Fibroblast of the aortic adventitia (primary cell): ENCODE data around the gene TP73. TPM values are rescaled to one million over a fixed set of nuclear protein-coding genes. Genes with fewer than 3 reads are reported as not detected.

Source experiments
- DNase-seq: peaks from one replicate; pipeline ENCODE4 v3.0.0-alpha.2; 2010; ENCODE audit warnings: low read depth
- H3K4me3 ChIP-seq: 2 replicates; pipeline ENCODE4 v1.5.1; 2011; ENCODE audit warnings: low read depth, mild to moderate bottlenecking, control low read depth, low read length, moderate library complexity
- CTCF ChIP-seq: IDR thresholded peaks from 2 replicates; pipeline ENCODE4 v1.5.1; 2011; ENCODE audit warnings: mild to moderate bottlenecking, low read length, control low read depth, inconsistent platforms; ENCODE audit not compliant: insufficient read depth
- total RNA-seq: library from RNA; depleted of rRNA; stranded (reverse); fragments of >200 nt; gene quantifications from 2 replicates; pipeline ENCODE4 v1.2.3, GENCODE V29; 2012; ENCODE audit warnings: low replicate concordance

The TP73 gene
- total RNA-seq, 1 donor = 0.18 TPM

GRCh38 chr1:3750741-3751140 is 98.4 kb downstream of the TP73 start:
- no peak for TF ChIP-seq CTCF
- DNase-seq = no peak
- H3K4me3 ChIP-seq = no peak overlapping the region

GRCh38 chr1:3752400-3752945 is 100.2 kb downstream of the TP73 start, which contains the start of gene CCDC27:
TSS of gene CCDC27 (plus strand) at chr1:3752450. CDS start at chr1:3752482, 32 bp downstream.
- no peak for DNase-seq
- TF ChIP-seq CTCF = no peak
- H3K4me3 ChIP-seq = no peak within 1 kb of the TSS

GRCh38 chr1:3753656-3754454 is 101.5 kb downstream of the TP73 start:
- DNase-seq = no peak
- no peak for TF ChIP-seq CTCF
- no peak overlapping the region for H3K4me3 ChIP-seq

- DNase-seq = no peak
- no peak for TF ChIP-seq CTCF
These were observed 104.1 kb downstream of the TP73 start for GRCh38 chr1:3756394-3756793.

GRCh38 chr1:3759164-3759563 is 106.8 kb downstream of the TP73 start:
- no peak overlapping the region for H3K4me3 ChIP-seq
- TF ChIP-seq CTCF = no peak
- DNase-seq = no peak

More at GRCh38 chr1:3756394-3756793, 104.1 kb downstream of the TP73 start:
- H3K4me3 ChIP-seq = no peak overlapping the region

- no peak overlapping the region for H3K4me3 ChIP-seq
- TF ChIP-seq CTCF = no peak
- DNase-seq = no peak
These were observed 107.5 kb downstream of the TP73 start for GRCh38 chr1:3759796-3760195.
